Esophagus muscularis mucosa (tissue), 4 donors: Measurements from ENCODE around the gene DCTPP1. TPM values are rescaled to one million over a fixed set of nuclear protein-coding genes. Genes with fewer than 3 reads are reported as not detected.

Experiments used
- DNase-seq: peaks from one replicate; pipeline ENCODE4 v3.0.0-alpha.2; 2017; ENCODE audit errors: extremely low spot score
- H3K27ac ChIP-seq, 4 donors: fragments of 200-600 bp; sonication (generic); replicated peaks in 1 of 4; 1 replicate in 3 of 4; 2 replicates in 1 of 4; pipeline ENCODE4 v1.5.1; 2016 to 2019; ENCODE audit warnings: mild to moderate bottlenecking in 1 of 4
- H3K27me3 ChIP-seq, 4 donors: fragments of 200-600 bp; sonication (generic); one replicate each; pipeline versions ENCODE4 v1.5.1 to v1.6.0; 2016 to 2019
- H3K36me3 ChIP-seq, 4 donors: fragments of 200-600 bp; sonication (generic); one replicate each; pipeline ENCODE4 v1.5.1; 2016 to 2019
- H3K4me1 ChIP-seq, 4 donors: fragments of 200-600 bp; sonication (generic); one replicate each; pipeline ENCODE4 v1.5.1; 2016 to 2019
- H3K4me3 ChIP-seq, 4 donors: fragments of 200-600 bp; sonication (generic); 1 replicate in 2 of 4; 2 replicates in 2 of 4; pipeline ENCODE4 v1.5.1; 2016 to 2019; ENCODE audit warnings: mild to moderate bottlenecking in 4 of 4, moderate library complexity in 1 of 4
- H3K9me3 ChIP-seq, 4 donors: fragments of 200-600 bp; sonication (generic); 1 replicate in 3 of 4; 2 replicates in 1 of 4; pipeline ENCODE4 v1.5.1; 2016 to 2019
- CTCF ChIP-seq, 3 experiments: fragments of 200-600 bp in 2 of 3; fragments of 450-650 bp in 1 of 3; sonication (generic) in 2 of 3; IDR thresholded peaks; one replicate each; pipeline ENCODE4 v1.5.1; 2017 to 2019; ENCODE audit warnings: antibody characterized with exemption in 3 of 3, mild to moderate bottlenecking in 2 of 3, moderate library complexity in 1 of 3
- EP300 ChIP-seq: sonication (generic); formaldehyde crosslinking; IDR thresholded peaks from one replicate; pipeline ENCODE4 v1.6.1; 2017; ENCODE audit warnings: antibody characterized with exemption
- POLR2A ChIP-seq: fragments of 450-650 bp; IDR thresholded peaks from one replicate; pipeline ENCODE4 v1.6.1; 2017; ENCODE audit warnings: antibody characterized with exemption, moderate library complexity, mild to moderate bottlenecking, low read depth
- POLR2AphosphoS5 ChIP-seq, 2 donors: sonication (generic); formaldehyde crosslinking; IDR thresholded peaks; one replicate each; pipeline ENCODE4 v1.6.1; 2017; ENCODE audit warnings: antibody characterized with exemption in 2 of 2
- WGBS: methylation state at CpG from one replicate; pipeline ENCODE4 v1.1.5; 2018; 5-methylcytosine and 5-hydroxymethylcytosine counted together
- intact Hi-C: fragments of 100-400 bp; cut with DNase I; formaldehyde crosslinking; loops from one replicate; pipeline ENCODE4 v1.15.1; 2023
- total RNA-seq, 4 donors: library from RNA; depleted of rRNA; stranded (reverse); fragments of >200 nt; gene quantifications; one replicate each; pipeline versions ENCODE4 v1.1.0 to v1.2.1, GENCODE V29; 2016

The DCTPP1 gene
- total RNA-seq, 4 donors from 2014 or later, result 11.1 to 21.7 (median 14.1) TPM

GRCh38 chr16:30421010-30421409, 8.8 kb downstream of the DCTPP1 start:
- H3K27ac ChIP-seq, result no peak overlapping the region
- TF ChIP-seq POLR2A (no peak), POLR2AphosphoS5 (IDR thresholded peaks at IDR 0.05) (no peak), EP300 (no peak), CTCF (IDR thresholded peaks at IDR 0.05) (no peak)
- no peak overlapping the region for H3K4me3 ChIP-seq
- WGBS, result 74% methylated on average over 5 of the region's 5 CpGs
- DNase-seq, result no peak
- H3K36me3 ChIP-seq, result peaks cover 9 to 54% (median 39%) of the 10 kb centered on the region in 4 donors
- intact Hi-C loops, result no loop called here
- H3K4me1 ChIP-seq, result peaks cover 4 to 19% (median 18%) of the 10 kb centered on the region in 4 donors
- no peaks in the 10 kb centered on the region for H3K27me3 ChIP-seq
- H3K9me3 ChIP-seq, result no peaks in the 10 kb centered on the region

- H3K4me3 ChIP-seq, result peak overlapping the region; percentile 63 to 69 (median 66)
- no peak for DNase-seq
- H3K4me1 ChIP-seq, result peaks cover 4 to 19% (median 18%) of the 10 kb centered on the region in 4 donors
- TF ChIP-seq POLR2A (no peak), EP300 (no peak)
- peaks cover 5 to 44% (median 32%) of the 10 kb centered on the region in 4 donors for H3K36me3 ChIP-seq
- H3K9me3 ChIP-seq, result no peaks in the 10 kb centered on the region
- H3K27ac ChIP-seq, result peak overlapping the region; percentile 82 to 90 (median 86)
- intact Hi-C loops, result no loop called here
- H3K27me3 ChIP-seq, result no peaks in the 10 kb centered on the region
- 89% methylated on average over 18 of the region's 31 CpGs for WGBS
These were observed 11.3 kb downstream of the DCTPP1 start for GRCh38 chr16:30418350-30419181.

GRCh38 chr16:30417529-30418349, 12.1 kb downstream of the DCTPP1 start:
- intact Hi-C loops, result no loop called here
- no peak for DNase-seq
- Histone ChIP-seq H3K4me1 (peaks cover 4 to 19% (median 18%) of the 10 kb centered on the region in 4 donors), H3K27ac (peak overlapping the region; percentile 82 to 90 (median 86)), H3K9me3 (no peaks in the 10 kb centered on the region), H3K27me3 (no peaks in the 10 kb centered on the region), H3K36me3 (peaks cover 0 to 44% (median 26%) of the 10 kb centered on the region in 4 donors), H3K4me3 (peak overlapping the region; percentile 63 to 69 (median 66))
- TF ChIP-seq EP300 (no peak), POLR2A (no peak), POLR2AphosphoS5 (IDR thresholded peaks at IDR 0.05) (peak; percentile 78 to 86), CTCF (IDR thresholded peaks at IDR 0.05) (peak; percentile 24 to 30 (median 24))
- under 1% methylated on average over 22 of the region's 140 CpGs for WGBS

- Histone ChIP-seq H3K9me3 (no peaks in the 10 kb centered on the region), H3K4me1 (peaks cover 4 to 20% (median 18%) of the 10 kb centered on the region in 4 donors), H3K27me3 (no peaks in the 10 kb centered on the region), H3K27ac (peak overlapping the region; percentile 82 to 90 (median 86)), H3K36me3 (peaks cover 0 to 44% (median 22%) of the 10 kb centered on the region in 4 donors), H3K4me3 (peak overlapping the region; percentile 63 to 69 (median 66))
- DNase-seq, result no peak
- 67% methylated on average over 16 of the region's 18 CpGs for WGBS
- intact Hi-C loops, result no loop called here
- TF ChIP-seq EP300 (no peak), POLR2A (no peak), CTCF (IDR thresholded peaks at IDR 0.05) (no peak), POLR2AphosphoS5 (IDR thresholded peaks at IDR 0.05) (no peak)
These were observed 13.0 kb downstream of the DCTPP1 start for GRCh38 chr16:30416624-30417528.
